HL-60/S4 treated with phorbol 12-myristate 13-acetate at 8.2 ng/mL for 4 days and 3 days (cell line): ENCODE results near the gene PRMT5.

Experiments
- in situ Hi-C: fragments of 300-500 bp; cut with MboI; formaldehyde crosslinking; loops from 2 replicates; pipeline ENCODE4 v1.15.0; 2022; ENCODE audit warnings: low sequenced_read_pairs

Gene PRMT5

GRCh38 chr14:22878271-22879246 lies 50.6 kb downstream of the PRMT5 start:
- in situ Hi-C loops: no loop called here

GRCh38 chr14:22877000-22877501 lies 52.1 kb downstream of the PRMT5 start:
- in situ Hi-C loops: no loop called here

GRCh38 chr14:22875748-22876319 lies 53.3 kb downstream of the PRMT5 start:
- in situ Hi-C loops: no loop called here

- in situ Hi-C loops: no loop called here
Measured at GRCh38 chr14:22875003-22875747, 54.0 kb downstream of the PRMT5 start.

GRCh38 chr14:22872833-22873520 lies 56.2 kb downstream of the PRMT5 start:
- in situ Hi-C loops: no loop called here

GRCh38 chr14:22872033-22872832 lies 56.9 kb downstream of the PRMT5 start:
- in situ Hi-C loops: no loop called here

GRCh38 chr14:22871224-22872032 lies 57.7 kb downstream of the PRMT5 start, which contains the start of gene LRP10:
LRP10 (plus strand) TSS chr14:22871740; CDS start chr14:22872304, 564 bp downstream.
- in situ Hi-C loops: no loop called here

- in situ Hi-C loops: no loop called here
Measured at GRCh38 chr14:22870811-22871223, 58.4 kb downstream of the PRMT5 start.
